IMR-90 (cell line): ENCODE data around the gene KLHL4. TPM values are rescaled to one million over a fixed set of nuclear protein-coding genes. Genes with fewer than 3 reads are reported as not detected.

Experiments used
- ATAC-seq: fragments of 200-7000 bp; cut with Tn5 transposase; 2 replicates; pipeline ENCODE4 v1.9.1; 2020; ENCODE audit warnings: low read depth, mild to moderate bottlenecking, moderate library complexity
- BruUV-seq: library from RNA; stranded (reverse); fragments of 400-500 nt; replicated peaks from 2 replicates; lab custom pipeline; 2021; lab: Mats Ljungman, UMichigan
- CTCF ChIA-PET: fragments of 300-600 bp; formaldehyde crosslinking; extraction: SDS; loops from one replicate; lab custom pipeline; 2021; ENCODE audit warnings: antibody characterized with exemption; lab: Yijun Ruan, JAX
- POLR2A ChIA-PET: fragments of 300-600 bp; sonication (Branson Sonifier 250); formaldehyde crosslinking; loops from one replicate; lab custom pipeline; 2022; ENCODE audit warnings: antibody characterized with exemption; ENCODE audit not compliant: unreplicated experiment; lab: Charles Lee
- DNase-seq: peaks from one replicate; pipeline ENCODE4 v3.0.0; 2013
- H2AFZ ChIP-seq: replicated peaks from 2 replicates; pipeline ENCODE3; 2013; ENCODE audit warnings: low read length, mild to moderate bottlenecking; ENCODE audit not compliant: poor library complexity
- H2AK5ac ChIP-seq: 2 replicates; pipeline ENCODE4 v1.6.1; 2013; ENCODE audit warnings: low read depth, low read length, inconsistent platforms
- H2AK9ac ChIP-seq: replicated peaks from 2 replicates; pipeline ENCODE3; 2013; ENCODE audit warnings: mild to moderate bottlenecking, low read depth, low read length, moderate library complexity; ENCODE audit not compliant: poor library complexity
- H2BK120ac ChIP-seq: 2 replicates; pipeline ENCODE4 v1.6.1; 2013; ENCODE audit warnings: low read depth, low read length, inconsistent platforms
- H2BK15ac ChIP-seq: 3 replicates; pipeline ENCODE4 v1.6.1; 2013; ENCODE audit warnings: low read depth, low read length, inconsistent platforms
- H2BK20ac ChIP-seq: 2 replicates; pipeline ENCODE4 v1.6.1; 2013; ENCODE audit warnings: low read depth, mild to moderate bottlenecking, inconsistent platforms, low read length, moderate library complexity
- H2BK5ac ChIP-seq: 2 replicates; pipeline ENCODE4 v1.6.1; 2013; ENCODE audit warnings: mild to moderate bottlenecking, low read depth, low read length, inconsistent platforms; ENCODE audit not compliant: poor library complexity, severe bottlenecking
- H3K14ac ChIP-seq: replicated peaks from 2 replicates; pipeline ENCODE4 v1.6.1; 2013; ENCODE audit warnings: low read depth, low read length, inconsistent platforms
- H3K18ac ChIP-seq: 2 replicates; pipeline ENCODE4 v1.6.1; 2013; ENCODE audit warnings: low read depth, low read length, control low read depth
- H3K23ac ChIP-seq: 2 replicates; pipeline ENCODE4 v1.6.1; 2013; ENCODE audit warnings: low read depth, low read length, inconsistent platforms
- H3K27ac ChIP-seq: 2 replicates; pipeline ENCODE4 v1.5.1; 2013; ENCODE audit warnings: mild to moderate bottlenecking, control low read depth, low read length; ENCODE audit not compliant: insufficient read depth
- H3K27me3 ChIP-seq: 2 replicates; pipeline ENCODE4 v1.6.1; 2013; ENCODE audit warnings: low read length; ENCODE audit not compliant: control insufficient read depth, insufficient read depth
- H3K36me3 ChIP-seq: 2 replicates; pipeline ENCODE4 v1.6.1; 2013; ENCODE audit warnings: low read length, mixed read lengths; ENCODE audit not compliant: control insufficient read depth, insufficient read depth
- H3K4ac ChIP-seq: 2 replicates; pipeline ENCODE4 v1.6.1; 2013; ENCODE audit warnings: low read depth, low read length, inconsistent platforms
- H3K4me1 ChIP-seq: 2 replicates; pipeline ENCODE4 v1.6.1; 2013; ENCODE audit warnings: low read length, mixed read lengths; ENCODE audit not compliant: control insufficient read depth, insufficient read depth
- H3K4me2 ChIP-seq: 2 replicates; pipeline ENCODE4 v1.6.1; 2013; ENCODE audit warnings: low read depth, mild to moderate bottlenecking, control low read depth, low read length, moderate library complexity
- H3K4me3 ChIP-seq: 2 replicates; pipeline ENCODE4 v1.5.1; 2013; ENCODE audit warnings: low read depth, mild to moderate bottlenecking, control low read depth, low read length, moderate library complexity; ENCODE audit not compliant: insufficient read depth
- H3K56ac ChIP-seq: 2 replicates; pipeline ENCODE4 v1.6.1; 2013; ENCODE audit warnings: low read length, inconsistent platforms; ENCODE audit not compliant: insufficient read depth; ENCODE audit errors: extremely low read depth
- H3K79me1 ChIP-seq, 2 experiments: 2 replicates each; pipeline ENCODE4 v1.6.1; 2013; ENCODE audit warnings: low read length in 2 of 2, inconsistent platforms in 1 of 2, low read depth in 1 of 2
- H3K9ac ChIP-seq: 2 replicates; pipeline ENCODE4 v1.6.1; 2013; ENCODE audit warnings: low read depth, low read length, control low read depth
- H3K9me1 ChIP-seq: 2 replicates; pipeline ENCODE4 v1.6.1; 2013; ENCODE audit warnings: low read length, inconsistent platforms; ENCODE audit not compliant: insufficient read depth
- H3K9me3 ChIP-seq: 2 replicates; pipeline ENCODE4 v1.6.1; 2013; ENCODE audit warnings: low read length; ENCODE audit not compliant: control insufficient read depth, insufficient read depth
- H4K20me1 ChIP-seq: 2 replicates; pipeline ENCODE4 v1.6.1; 2013; ENCODE audit warnings: low read length, inconsistent platforms; ENCODE audit not compliant: insufficient read depth
- H4K5ac ChIP-seq: 2 replicates; pipeline ENCODE4 v1.6.1; 2013; ENCODE audit warnings: mild to moderate bottlenecking, low read depth, low read length, control low read depth
- H4K8ac ChIP-seq, 2 experiments: 2 replicates each; pipeline ENCODE4 v1.6.1; 2013; ENCODE audit warnings: low read depth in 2 of 2, low read length in 2 of 2, control low read depth in 1 of 2, inconsistent platforms in 1 of 2
- H4K91ac ChIP-seq: 2 replicates; pipeline ENCODE4 v1.6.1; 2013; ENCODE audit warnings: low read depth, low read length, inconsistent platforms; ENCODE audit not compliant: insufficient read depth
- BHLHE40 ChIP-seq: fragments of 150-350 bp; IDR thresholded peaks from 2 replicates; pipeline ENCODE4 v1.6.1; 2016; ENCODE audit warnings: mild to moderate bottlenecking, low read depth, low read length
- CEBPB ChIP-seq: IDR thresholded peaks from 2 replicates; pipeline ENCODE4 v1.6.1; 2012; ENCODE audit warnings: low read depth, low read length, improper control_type of control experiment
- CHD1 ChIP-seq: IDR thresholded peaks from 2 replicates; pipeline ENCODE4 v1.6.1; 2012; ENCODE audit warnings: low read depth, low read length, improper control_type of control experiment
- CTCF ChIP-seq: conservative IDR thresholded peaks from 2 replicates; pipeline ENCODE4 v1.5.1; 2012; ENCODE audit warnings: mild to moderate bottlenecking, low read depth, low read length, improper control_type of control experiment
- FOS ChIP-seq: fragments of 150-350 bp; IDR thresholded peaks from 2 replicates; pipeline ENCODE4 v1.6.1; 2016; ENCODE audit warnings: low read depth, low read length
- MAFK ChIP-seq: IDR thresholded peaks from 2 replicates; pipeline ENCODE4 v1.6.1; 2012; ENCODE audit warnings: low read depth, low read length, improper control_type of control experiment
- MAZ ChIP-seq: IDR thresholded peaks from 2 replicates; pipeline ENCODE4 v1.6.1; 2012; ENCODE audit warnings: low read depth, mild to moderate bottlenecking, low read length, improper control_type of control experiment, moderate library complexity, borderline replicate concordance
- MXI1 ChIP-seq: IDR thresholded peaks from 2 replicates; pipeline ENCODE4 v1.6.1; 2012; ENCODE audit warnings: low read depth, mild to moderate bottlenecking, low read length, moderate library complexity, borderline replicate concordance
- NFE2L2 ChIP-seq: fragments of 150-350 bp; IDR thresholded peaks from 2 replicates; pipeline ENCODE4 v1.6.1; 2016; ENCODE audit warnings: low read depth, mild to moderate bottlenecking, low read length
- POLR2A ChIP-seq: IDR thresholded peaks from 2 replicates; pipeline ENCODE4 v1.6.1; 2012; ENCODE audit warnings: mild to moderate bottlenecking, low read depth, low read length
- RAD21 ChIP-seq: IDR thresholded peaks from 2 replicates; pipeline ENCODE4 v1.6.1; 2012; ENCODE audit warnings: low read length, improper control_type of control experiment
- RCOR1 ChIP-seq: IDR thresholded peaks from 2 replicates; pipeline ENCODE4 v1.6.1; 2012; ENCODE audit warnings: mild to moderate bottlenecking, low read length, improper control_type of control experiment; ENCODE audit not compliant: insufficient replicate concordance
- RFX5 ChIP-seq: IDR thresholded peaks from 2 replicates; pipeline ENCODE4 v1.8.0; 2012; ENCODE audit warnings: low read depth, mild to moderate bottlenecking, low read length, moderate library complexity
- SMC3 ChIP-seq: fragments of 150-350 bp; IDR thresholded peaks from 2 replicates; pipeline ENCODE4 v1.6.1; 2016; ENCODE audit warnings: low read depth, mild to moderate bottlenecking, antibody characterized with exemption, low read length, moderate library complexity
- USF2 ChIP-seq: fragments of 150-350 bp; IDR thresholded peaks from 2 replicates; pipeline ENCODE4 v1.6.1; 2017; ENCODE audit warnings: mild to moderate bottlenecking, antibody characterized with exemption, low read length, low read depth
- WGBS, 2 experiments: methylation state at CpG; one replicate each; pipeline versions ENCODE4 v1.1.5 to v1.1.7; 2013; ENCODE audit warnings: missing lambda C conversion rate in 2 of 2; ENCODE audit not compliant: insufficient read length in 1 of 2; ENCODE audit errors: extremely low coverage in 2 of 2; 5-methylcytosine and 5-hydroxymethylcytosine counted together
- dilution Hi-C: fragments of 300-500 bp; cut with HindIII; formaldehyde crosslinking; loops from one replicate; pipeline ENCODE4 v1.14.3; 2018; ENCODE audit warnings: low sequenced_read_pairs; ENCODE audit not compliant: unreplicated experiment
- in situ Hi-C: fragments of 300-500 bp; cut with MboI; formaldehyde crosslinking; loops from 3 replicates; pipeline ENCODE4 v1.14.3; 2019; ENCODE audit warnings: low sequenced_read_pairs, inconsistent platforms, mixed read lengths
- intact Hi-C: fragments of 100-400 bp; cut with micrococcal nuclease; formaldehyde crosslinking; loops from 2 replicates; pipeline ENCODE4 v1.10.0; 2022
- polyA plus RNA-seq, 3 experiments: library from polyadenylated mRNA; depleted of rRNA; stranded (reverse); fragments of >200 nt; gene quantifications; 2 replicates each; pipeline ENCODE4 v1.2.3, GENCODE V29; 2012; ENCODE audit warnings: low replicate concordance in 1 of 3
- total RNA-seq: library from RNA; depleted of rRNA; stranded (reverse); fragments of >200 nt; gene quantifications from 2 replicates; pipeline ENCODE4 v1.2.3, GENCODE V29; 2012
- TF ChIP-seq, protein P1 (sequence below): fragments of 150-350 bp; IDR thresholded peaks from 2 replicates; pipeline ENCODE4 v1.6.1; 2016; ENCODE audit warnings: low read depth, mild to moderate bottlenecking, low read length, moderate library complexity, borderline replicate concordance

KLHL4 gene
- total and polyA plus RNA-seq, 2 of the 4 experiments (the other 2 are of a cell fraction): 0.50 to 1.4 TPM

DNA sequence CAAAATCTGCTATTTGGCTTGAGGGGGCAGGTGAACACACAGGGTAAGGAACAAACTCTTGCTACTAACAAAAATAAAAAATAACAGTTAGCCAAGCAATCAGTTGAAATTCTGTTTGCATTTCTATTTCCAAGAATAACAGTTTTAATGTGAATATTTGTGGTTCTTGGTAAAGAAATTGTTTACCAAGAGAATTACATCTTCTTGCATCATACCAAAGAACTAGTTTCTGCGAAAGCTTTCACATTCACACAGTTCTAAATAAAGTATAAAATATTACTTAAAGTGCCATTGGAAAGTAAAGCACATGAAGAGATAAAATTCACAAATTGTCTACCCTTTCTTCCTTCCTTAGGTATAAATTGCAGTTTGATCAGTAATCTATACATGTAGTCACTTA lies 54.4 kb downstream of the KLHL4 start:
- no peak for DNase-seq
- intact Hi-C loops (no loop called here), in situ Hi-C loops (no loop called here), dilution Hi-C loops (no loop called here)
- H2AK9ac ChIP-seq: no peak overlapping the region
- H3K4ac ChIP-seq: no peak overlapping the region
- no peak overlapping the region for H2AFZ ChIP-seq
- no peak overlapping the region for H3K14ac ChIP-seq
- no peak overlapping the region for H3K56ac ChIP-seq
- H3K9me1 ChIP-seq: no peaks in the 10 kb centered on the region
- H3K27ac ChIP-seq: no peak overlapping the region
- BruUV-seq: no TSS peak
- no peaks in the 10 kb centered on the region for H3K9me3 ChIP-seq
- no peaks in the 10 kb centered on the region for H3K4me1 ChIP-seq
- no peak overlapping the region for H2BK120ac ChIP-seq
- no peaks in the 10 kb centered on the region for H3K79me1 ChIP-seq
- H3K23ac ChIP-seq: no peak overlapping the region
- H4K20me1 ChIP-seq: no peaks in the 10 kb centered on the region
- no peaks in the 10 kb centered on the region for H3K36me3 ChIP-seq
- H3K4me3 ChIP-seq: no peak overlapping the region
- no peak overlapping the region for H3K18ac ChIP-seq
- H2BK20ac ChIP-seq: no peak overlapping the region
- H4K8ac ChIP-seq: no peak overlapping the region
- H3K27me3 ChIP-seq: no peaks in the 10 kb centered on the region
- H3K9ac ChIP-seq: no peak overlapping the region
- no peak for TF ChIP-seq BHLHE40
- no peak for TF ChIP-seq CHD1
- TF ChIP-seq, protein P1, sequence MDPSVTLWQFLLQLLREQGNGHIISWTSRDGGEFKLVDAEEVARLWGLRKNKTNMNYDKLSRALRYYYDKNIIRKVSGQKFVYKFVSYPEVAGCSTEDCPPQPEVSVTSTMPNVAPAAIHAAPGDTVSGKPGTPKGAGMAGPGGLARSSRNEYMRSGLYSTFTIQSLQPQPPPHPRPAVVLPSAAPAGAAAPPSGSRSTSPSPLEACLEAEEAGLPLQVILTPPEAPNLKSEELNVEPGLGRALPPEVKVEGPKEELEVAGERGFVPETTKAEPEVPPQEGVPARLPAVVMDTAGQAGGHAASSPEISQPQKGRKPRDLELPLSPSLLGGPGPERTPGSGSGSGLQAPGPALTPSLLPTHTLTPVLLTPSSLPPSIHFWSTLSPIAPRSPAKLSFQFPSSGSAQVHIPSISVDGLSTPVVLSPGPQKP: no peak
- no peak for TF ChIP-seq RAD21
- no peak for TF ChIP-seq USF2
- no peak for TF ChIP-seq SMC3
- TF ChIP-seq CEBPB: no peak
- no peak for TF ChIP-seq FOS
- no peak for TF ChIP-seq NFE2L2
- no peak for TF ChIP-seq RFX5
- TF ChIP-seq CTCF: no peak
- no peak for TF ChIP-seq MAZ
- TF ChIP-seq POLR2A: no peak
- no peak for TF ChIP-seq MXI1
- no peak for TF ChIP-seq RCOR1
- TF ChIP-seq MAFK: no peak
- WGBS, 2 experiments: no CpG with 5 or more reads among the region's 1 CpG
- no peak overlapping the region for H2BK5ac ChIP-seq
- no peak overlapping the region for H2BK15ac ChIP-seq
- ATAC-seq: no peak
- POLR2A ChIA-PET: no interaction called here
- H4K5ac ChIP-seq: no peak overlapping the region
- no peak overlapping the region for H2AK5ac ChIP-seq
- H3K4me2 ChIP-seq: no peak overlapping the region
- CTCF ChIA-PET: interaction anchor here (0.6 kb wide), 1 partner anchor 121 kb away, joined by 4 read pairs; no protein-coding TSS in a partner anchor
- H4K91ac ChIP-seq: no peak overlapping the region
